Lower leg skin (tissue), 4 donors: ENCODE results near the gene SPTBN4. TPM values are rescaled to one million over a fixed set of nuclear protein-coding genes. Genes with fewer than 3 reads are reported as not detected.
"Not testable (repeated sequence)": the region's sequence is repeated elsewhere in the genome, so short reads cannot be mapped to it uniquely, and the experiment has no call there.

Source experiments
- DNase-seq, 2 donors: peaks; one replicate each; pipeline ENCODE4 v3.0.0-alpha.2; 2019; ENCODE audit warnings: low spot score in 2 of 2
- H3K4me3 ChIP-seq: fragments of 200-600 bp; sonication (generic); 2 replicates; pipeline ENCODE4 v1.5.1; 2017; ENCODE audit warnings: mild to moderate bottlenecking, low read depth; ENCODE audit not compliant: poor library complexity, severe bottlenecking
- CTCF ChIP-seq, 3 donors: fragments of 450-650 bp; IDR thresholded peaks; one replicate each; pipeline ENCODE4 v1.5.1; 2016; ENCODE audit warnings: antibody characterized with exemption in 3 of 3, mild to moderate bottlenecking in 3 of 3, moderate library complexity in 2 of 3
- POLR2A ChIP-seq, 2 donors: fragments of 450-650 bp; IDR thresholded peaks; one replicate each; pipeline ENCODE4 v1.6.1; 2016 to 2017; ENCODE audit warnings: antibody characterized with exemption in 2 of 2, mild to moderate bottlenecking in 1 of 2, moderate library complexity in 1 of 2
- WGBS, 2 donors: methylation state at CpG; one replicate each; pipeline ENCODE4 v1.1.5; 2018; 5-methylcytosine and 5-hydroxymethylcytosine counted together
- intact Hi-C: fragments of 100-400 bp; cut with DNase I; formaldehyde crosslinking; loops from one replicate; pipeline ENCODE4 v1.15.0; 2023; ENCODE audit warnings: low total_unique reads
- total RNA-seq, 4 donors: library from RNA; depleted of rRNA; stranded (reverse); fragments of >200 nt; gene quantifications; one replicate each; pipeline ENCODE4 v1.1.0, GENCODE V29; 2016

SPTBN4 gene
- total RNA-seq, 4 donors from 2014 or later: 0.25 to 2.2 (median 1.6) TPM

GRCh38 chr19:40424637-40425449 is 42.0 kb upstream of the SPTBN4 start:
- 1% methylated on average over 21 to 27 of the region's 28 CpGs for WGBS, 2 donors
- peak overlapping the region; percentile 74 for H3K4me3 ChIP-seq
- DNase-seq: no peak
- intact Hi-C loops: no loop called here
- no peak for TF ChIP-seq CTCF (IDR thresholded peaks at IDR 0.05)
- no peak for TF ChIP-seq POLR2A (IDR thresholded peaks at IDR 0.05)

GRCh38 chr19:40425450-40426287 is 41.1 kb upstream of the SPTBN4 start, which contains the start of gene SERTAD1:
Gene SERTAD1 (minus strand): TSS chr19:40425992. CDS start chr19:40423546, 2,446 bp downstream.
- TF ChIP-seq POLR2A (IDR thresholded peaks at IDR 0.05) (peak in 1 of 2 donors; percentile 66), CTCF (IDR thresholded peaks at IDR 0.05) (no peak)
- intact Hi-C loops: no loop called here
- peak within 1 kb of the TSS; percentile 74 for H3K4me3 ChIP-seq
- 0 to 1% methylated on average over 22 to 38 of the region's 75 CpGs for WGBS, 2 donors
- DNase-seq: peak; percentile 99 to 100

GRCh38 chr19:40428197-40428596 is 38.6 kb upstream of the SPTBN4 start:
- intact Hi-C loops: not testable (repeated sequence)
- WGBS, 2 donors: 93 to 95% methylated on average over 7 of the region's 7 CpGs

GRCh38 chr19:40430242-40430641 is 36.6 kb upstream of the SPTBN4 start:
- H3K4me3 ChIP-seq, intact Hi-C loops, DNase-seq: not testable (repeated sequence)
- 87 to 90% methylated on average over 8 to 10 of the region's 10 CpGs for WGBS, 2 donors

More at GRCh38 chr19:40428197-40428596, 38.6 kb upstream of the SPTBN4 start:
- not testable (repeated sequence) for DNase-seq, H3K4me3 ChIP-seq

- no peak overlapping the region for H3K4me3 ChIP-seq
- intact Hi-C loops: no loop called here
- DNase-seq: no peak
- 88 to 92% methylated on average over 3 of the region's 3 CpGs for WGBS, 2 donors
- TF ChIP-seq POLR2A (IDR thresholded peaks at IDR 0.05) (no peak), CTCF (IDR thresholded peaks at IDR 0.05) (no peak)
Measured at GRCh38 chr19:40431698-40432097, 35.1 kb upstream of the SPTBN4 start.

GRCh38 chr19:40432760-40433159 is 34.0 kb upstream of the SPTBN4 start:
- DNase-seq, intact Hi-C loops, H3K4me3 ChIP-seq: not testable (repeated sequence)
- WGBS, 2 donors: 26 to 27% methylated on average over 7 of the region's 7 CpGs
